Fibroblast of lung (primary cell): ENCODE results near the gene GH1.
"Not testable (repeated sequence)": the region's sequence is repeated elsewhere in the genome, so short reads cannot be mapped to it uniquely, and the experiment has no call there.

Source experiments
- EZH2 ChIP-seq: IDR thresholded peaks from 2 replicates; pipeline ENCODE4 v1.5.1; 2012; ENCODE audit warnings: low read length, control low read depth, mild to moderate bottlenecking; ENCODE audit errors: missing control alignments
- TF ChIP-seq, protein P1 (sequence below), 2 donors: IDR thresholded peaks in 1 of 2; conservative IDR thresholded peaks in 1 of 2; 1 replicate in 1 of 2; 2 replicates in 1 of 2; pipeline ENCODE4 v1.5.1; 2011 to 2012; ENCODE audit warnings: low read length in 2 of 2, control low read depth in 1 of 2, inconsistent platforms in 1 of 2, low read depth in 1 of 2, mild to moderate bottlenecking in 1 of 2

DNA sequence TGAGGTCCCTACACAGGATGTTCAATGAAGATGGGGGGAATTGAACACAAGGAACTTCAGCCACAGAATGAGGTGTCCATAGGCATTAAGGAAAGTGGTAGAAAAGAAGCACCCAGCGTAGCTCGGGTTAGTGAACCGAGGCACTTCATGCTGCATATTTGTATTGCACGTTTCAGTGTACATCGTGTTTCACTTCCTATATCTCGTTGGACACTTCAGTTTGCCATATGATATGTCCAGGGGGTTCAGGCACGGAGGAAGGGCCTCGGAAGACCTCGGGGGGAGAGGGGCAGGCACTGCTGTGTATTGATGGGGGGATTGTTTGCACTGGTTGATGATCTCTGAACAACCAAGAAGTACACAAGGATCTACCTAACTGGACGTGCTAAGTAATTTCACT is 2.9 kb downstream of the GH1 start:
- TF ChIP-seq, protein P1, sequence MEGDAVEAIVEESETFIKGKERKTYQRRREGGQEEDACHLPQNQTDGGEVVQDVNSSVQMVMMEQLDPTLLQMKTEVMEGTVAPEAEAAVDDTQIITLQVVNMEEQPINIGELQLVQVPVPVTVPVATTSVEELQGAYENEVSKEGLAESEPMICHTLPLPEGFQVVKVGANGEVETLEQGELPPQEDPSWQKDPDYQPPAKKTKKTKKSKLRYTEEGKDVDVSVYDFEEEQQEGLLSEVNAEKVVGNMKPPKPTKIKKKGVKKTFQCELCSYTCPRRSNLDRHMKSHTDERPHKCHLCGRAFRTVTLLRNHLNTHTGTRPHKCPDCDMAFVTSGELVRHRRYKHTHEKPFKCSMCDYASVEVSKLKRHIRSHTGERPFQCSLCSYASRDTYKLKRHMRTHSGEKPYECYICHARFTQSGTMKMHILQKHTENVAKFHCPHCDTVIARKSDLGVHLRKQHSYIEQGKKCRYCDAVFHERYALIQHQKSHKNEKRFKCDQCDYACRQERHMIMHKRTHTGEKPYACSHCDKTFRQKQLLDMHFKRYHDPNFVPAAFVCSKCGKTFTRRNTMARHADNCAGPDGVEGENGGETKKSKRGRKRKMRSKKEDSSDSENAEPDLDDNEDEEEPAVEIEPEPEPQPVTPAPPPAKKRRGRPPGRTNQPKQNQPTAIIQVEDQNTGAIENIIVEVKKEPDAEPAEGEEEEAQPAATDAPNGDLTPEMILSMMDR (conservative IDR thresholded peaks at IDR 0.05 in 1 of 2, IDR thresholded peaks at IDR 0.05 in 1 of 2; ENCODE audit: low read depth in 1 of 2, low read length in 2 of 2), result not testable (repeated sequence)
- TF ChIP-seq EZH2, result not testable (repeated sequence)
